GM12878 (cell line): Measurements from ENCODE around the gene DPP4. TPM values are rescaled to one million over a fixed set of nuclear protein-coding genes. Genes with fewer than 3 reads are reported as not detected.

ENCODE experiments used
- ATAC-seq: fragments of 200-7000 bp; cut with Tn5 transposase; 3 replicates; pipeline ENCODE4 v1.9.1; 2020; ENCODE audit warnings: mild to moderate bottlenecking, moderate library complexity
- BruUV-seq: library from RNA; stranded (reverse); fragments of 400-500 nt; replicated peaks from 2 replicates; lab custom pipeline; 2021; lab: Mats Ljungman, UMichigan
- CTCF ChIA-PET: fragments of 300-600 bp; sonication (Branson Sonifier 250); formaldehyde crosslinking; extraction: SDS; loops from one replicate; lab custom pipeline; 2021; ENCODE audit warnings: inconsistent platforms; lab: Yijun Ruan, JAX
- POLR2A ChIA-PET: fragments of 350-600 bp; formaldehyde crosslinking; extraction: SDS; loops from one replicate; lab custom pipeline; 2021; ENCODE audit warnings: inconsistent platforms; lab: Charles Lee
- RAD21 ChIA-PET: fragments of 300-600 bp; sonication (Branson Sonifier 250); formaldehyde crosslinking; loops from one replicate; lab custom pipeline; 2023; ENCODE audit warnings: antibody characterized with exemption; ENCODE audit not compliant: unreplicated experiment; lab: Charles Lee
- SMC1A ChIA-PET: fragments of 300-600 bp; sonication (Branson Sonifier 250); formaldehyde crosslinking; loops from one replicate; lab custom pipeline; 2023; ENCODE audit not compliant: unreplicated experiment, uncharacterized antibody; lab: Charles Lee
- DNase-seq: peaks from one replicate; pipeline ENCODE4 v3.0.0-alpha.2; 2011; ENCODE audit warnings: low read depth, low spot score
- FAIRE-seq: peaks from 3 replicates; lab custom pipeline; 2011; peaks lifted over from hg19 to GRCh38; lab: Jason Lieb, UNC
- H2AFZ ChIP-seq: 2 replicates; pipeline ENCODE4 v1.6.0; 2011; ENCODE audit warnings: low read depth, low read length, control low read depth; ENCODE audit not compliant: control insufficient read depth
- H3K27ac ChIP-seq: 2 replicates; pipeline ENCODE4 v1.5.1; 2011; ENCODE audit warnings: control low read depth; ENCODE audit not compliant: control insufficient read depth, insufficient read depth
- H3K27me3 ChIP-seq, 2 experiments: replicated peaks in 1 of 2; 2 replicates each; pipeline versions ENCODE4 v1.6.0 to v1.6.1; 2011; ENCODE audit warnings: low read length in 1 of 2; ENCODE audit not compliant: control insufficient read depth in 2 of 2, insufficient read depth in 2 of 2
- H3K36me3 ChIP-seq, 2 experiments: 2 replicates each; pipeline ENCODE4 v1.5.1; 2011; ENCODE audit warnings: low read length in 1 of 2; ENCODE audit not compliant: control insufficient read depth in 2 of 2, insufficient read depth in 2 of 2
- H3K4me1 ChIP-seq: 2 replicates; pipeline ENCODE4 v1.6.1; 2011; ENCODE audit warnings: mild to moderate bottlenecking, low read length, moderate library complexity, mixed read lengths; ENCODE audit not compliant: control insufficient read depth, insufficient read depth
- H3K4me2 ChIP-seq: 2 replicates; pipeline ENCODE4 v1.6.0; 2011; ENCODE audit warnings: control low read depth; ENCODE audit not compliant: control insufficient read depth, insufficient read depth
- H3K4me3 ChIP-seq: fragments of 200-600 bp; sonication (generic); 2 replicates; pipeline ENCODE4 v1.5.1; 2016
- H3K79me2 ChIP-seq: 2 replicates; pipeline ENCODE4 v1.6.0; 2011; ENCODE audit warnings: low read length; ENCODE audit not compliant: control insufficient read depth, insufficient read depth
- H3K9ac ChIP-seq: 2 replicates; pipeline ENCODE4 v1.8.0; 2011; ENCODE audit warnings: low read length, control low read depth, mixed read lengths; ENCODE audit not compliant: control insufficient read depth, insufficient read depth
- H3K9me3 ChIP-seq: replicated peaks from 3 replicates; pipeline ENCODE4 v1.5.1; 2011; ENCODE audit warnings: mild to moderate bottlenecking, low read length; ENCODE audit not compliant: control insufficient read depth, insufficient read depth
- H4K20me1 ChIP-seq: 2 replicates; pipeline ENCODE4 v1.6.0; 2011; ENCODE audit not compliant: control insufficient read depth, insufficient read depth
- BMI1 ChIP-seq: fragments of 450-650 bp; IDR thresholded peaks from 2 replicates; pipeline ENCODE4 v1.6.1; 2016; ENCODE audit warnings: mild to moderate bottlenecking, moderate library complexity, borderline replicate concordance
- CEBPB ChIP-seq, 2 experiments: fragments of 150-350 bp in 1 of 2; IDR thresholded peaks; 2 replicates each; pipeline ENCODE4 v1.6.1; 2012 to 2014; ENCODE audit warnings: low read depth in 2 of 2, low read length in 2 of 2, borderline replicate concordance in 1 of 2, inconsistent platforms in 1 of 2
- HDAC2 ChIP-seq: fragments of 200-600 bp; sonication (generic); IDR thresholded peaks from 2 replicates; pipeline ENCODE4 v1.6.1; 2017
- KDM1A ChIP-seq: fragments of 200-600 bp; sonication (generic); IDR thresholded peaks from 2 replicates; pipeline ENCODE4 v1.6.1; 2016; ENCODE audit warnings: borderline replicate concordance
- NFXL1 ChIP-seq: fragments of 450-650 bp; IDR thresholded peaks from 2 replicates; pipeline ENCODE4 v1.6.1; 2017; ENCODE audit warnings: antibody characterized with exemption, mild to moderate bottlenecking, borderline replicate concordance
- YBX1 ChIP-seq: fragments of 450-650 bp; IDR thresholded peaks from 2 replicates; pipeline ENCODE4 v1.6.1; 2016; ENCODE audit warnings: antibody characterized with exemption
- ZNF622 ChIP-seq: fragments of 450-650 bp; IDR thresholded peaks from 2 replicates; pipeline ENCODE4 v1.6.1; 2017; ENCODE audit warnings: mild to moderate bottlenecking, inconsistent platforms
- ZNF687 ChIP-seq: fragments of 450-650 bp; IDR thresholded peaks from 2 replicates; pipeline ENCODE4 v1.6.1; 2017; ENCODE audit warnings: mild to moderate bottlenecking, moderate library complexity
- WGBS: methylation state at CpG from one replicate; pipeline ENCODE4 v1.1.6; 2016; ENCODE audit warnings: low lambda C conversion rate; ENCODE audit not compliant: insufficient replicate concordance, insufficient coverage; ENCODE audit errors: missing lambda C conversion rate; 5-methylcytosine and 5-hydroxymethylcytosine counted together
- in situ Hi-C: fragments of 300-500 bp; cut with MboI; formaldehyde crosslinking; loops from 9 replicates; pipeline ENCODE4 v1.14.3; 2018; ENCODE audit warnings: mixed read lengths
- intact Hi-C: fragments of 100-400 bp; cut with micrococcal nuclease; formaldehyde crosslinking; loops from one replicate; pipeline ENCODE4 v1.14.2; 2022; ENCODE audit not compliant: unreplicated experiment
- polyA plus RNA-seq, 11 experiments: library from polyadenylated mRNA; depleted of rRNA in 4 of 11; unstranded in 6 of 11; stranded (reverse) in 5 of 11; fragments of >200 nt; fragmentation: Nextera tagmentation in 4 of 11; fragmentation: Illumina TruSeq in 1 of 11; extraction: Ambion mirVana in 4 of 11; extraction: Trizol in 1 of 11; gene quantifications; 1 replicate in 1 of 11; 2 replicates in 10 of 11; pipeline versions ENCODE4 v1.2.1 to v1.2.3, GENCODE V29; 2011 to 2016; ENCODE audit warnings: inconsistent platforms in 2 of 11, missing spikeins in 2 of 11, low read depth in 1 of 11
- total RNA-seq, 4 experiments: library from RNA; depleted of rRNA in 3 of 4; stranded (reverse); fragments of >200 nt in 3 of 4; fragmentation: Illumina TruSeq in 1 of 4; extraction: Trizol in 1 of 4; gene quantifications; 2 replicates each; pipeline versions ENCODE4 v1.2.1 to v1.2.3, GENCODE V29; 2013 to 2021

The DPP4 gene
- total and polyA plus RNA-seq, 10 of the 15 experiments (the other 5 are each of a cell fraction or from before 2014, with no cell fraction given) = 4.1 to 11.4 (median 9.3) TPM

DNA sequence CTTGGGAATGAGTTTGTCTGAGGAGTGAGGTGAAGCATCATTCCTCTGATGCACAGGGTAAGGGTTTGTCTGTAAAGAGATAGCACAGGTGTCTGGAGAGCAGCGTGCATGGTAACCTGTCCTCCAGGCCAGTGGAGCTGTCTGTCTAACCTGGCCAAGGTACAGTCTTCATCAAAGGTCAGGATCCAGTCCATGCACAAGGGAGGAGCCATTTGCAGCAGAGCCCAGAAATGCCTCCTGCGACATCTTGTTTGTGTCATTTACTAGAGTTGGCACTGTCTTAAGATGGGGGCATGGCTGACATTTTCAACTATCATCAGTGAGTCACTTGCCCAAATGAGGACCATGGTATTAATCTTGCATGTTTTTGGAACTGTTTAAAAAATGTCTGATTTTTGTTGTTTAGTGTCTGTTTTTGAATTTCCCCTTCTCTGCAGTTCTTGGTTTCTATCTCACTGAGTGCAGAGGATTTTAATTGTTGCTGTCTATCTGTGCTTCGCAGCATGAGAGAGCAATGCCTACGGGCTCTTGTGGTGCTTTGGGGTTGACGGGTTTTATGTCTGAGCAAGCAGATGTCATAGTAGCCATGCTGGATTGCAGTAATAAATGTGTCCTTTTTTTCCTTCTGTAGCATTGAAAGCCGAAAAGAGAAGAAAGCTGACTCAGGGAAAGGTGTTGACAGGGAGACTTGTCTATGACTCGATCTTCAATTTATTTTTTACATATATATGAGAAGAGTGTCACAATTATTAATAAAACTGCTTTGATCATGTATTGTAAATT, 91.3 kb downstream of the DPP4 start:
- BruUV-seq = no TSS peak
- Histone ChIP-seq H3K27me3 (no peaks in the 10 kb centered on the region), H3K79me2 (no peaks in the 10 kb centered on the region), H4K20me1 (no peaks in the 10 kb centered on the region), H2AFZ (no peak overlapping the region), H3K9ac (no peak overlapping the region)
- SMC1A ChIA-PET = no interaction called here
- POLR2A ChIA-PET = no interaction called here
- no peak; the same call in 2 of the 3 replicates for ATAC-seq
- CTCF ChIA-PET = no interaction called here
- WGBS = 16% methylated on average over 7 of the region's 7 CpGs
- peak; percentile 56 for FAIRE-seq
- TF ChIP-seq KDM1A = no peak
- TF ChIP-seq HDAC2 = no peak
- no peak for TF ChIP-seq YBX1
- TF ChIP-seq ZNF622 = no peak
- TF ChIP-seq BMI1 = no peak
- no peak for TF ChIP-seq NFXL1
- TF ChIP-seq CEBPB (IDR thresholded peaks at IDR 0.05; ENCODE audit: borderline replicate concordance in 1 of 2, low read depth in 2 of 2, low read length in 2 of 2) = no peak
- TF ChIP-seq ZNF687 = no peak
- TF ChIP-seq, all 136 proteins: peak for 0
- H3K9me3 ChIP-seq = no peaks in the 10 kb centered on the region
- H3K36me3 ChIP-seq = no peaks in the 10 kb centered on the region
- in situ Hi-C loops = no loop called here
- no peak overlapping the region for H3K27ac ChIP-seq
- DNase-seq = no peak
- no peak overlapping the region for H3K4me3 ChIP-seq
- intact Hi-C loops = no loop called here
- RAD21 ChIA-PET = no interaction called here
- no peak overlapping the region for H3K4me2 ChIP-seq
- H3K4me1 ChIP-seq = no peaks in the 10 kb centered on the region
